Keratinocyte (primary cell): ENCODE results near the gene IDS.

Source experiments
- EZH2 ChIP-seq: IDR thresholded peaks from one replicate; pipeline ENCODE4 v1.6.1; 2012; ENCODE audit warnings: inconsistent platforms, mild to moderate bottlenecking, low read length, moderate library complexity
- TF ChIP-seq, protein P1 (sequence below), 3 experiments: IDR thresholded peaks in 1 of 3; conservative IDR thresholded peaks in 1 of 3; optimal IDR thresholded peaks in 1 of 3; 2 replicates in 2 of 3; 3 replicates in 1 of 3; pipeline versions ENCODE3 to v1.5.1; 2011; ENCODE audit warnings: low read length in 3 of 3, mild to moderate bottlenecking in 3 of 3, moderate library complexity in 2 of 3, control low read depth in 1 of 3, inconsistent platforms in 1 of 3; ENCODE audit not compliant: insufficient read depth in 2 of 3; ENCODE audit errors: extremely low read depth in 1 of 3

DNA sequence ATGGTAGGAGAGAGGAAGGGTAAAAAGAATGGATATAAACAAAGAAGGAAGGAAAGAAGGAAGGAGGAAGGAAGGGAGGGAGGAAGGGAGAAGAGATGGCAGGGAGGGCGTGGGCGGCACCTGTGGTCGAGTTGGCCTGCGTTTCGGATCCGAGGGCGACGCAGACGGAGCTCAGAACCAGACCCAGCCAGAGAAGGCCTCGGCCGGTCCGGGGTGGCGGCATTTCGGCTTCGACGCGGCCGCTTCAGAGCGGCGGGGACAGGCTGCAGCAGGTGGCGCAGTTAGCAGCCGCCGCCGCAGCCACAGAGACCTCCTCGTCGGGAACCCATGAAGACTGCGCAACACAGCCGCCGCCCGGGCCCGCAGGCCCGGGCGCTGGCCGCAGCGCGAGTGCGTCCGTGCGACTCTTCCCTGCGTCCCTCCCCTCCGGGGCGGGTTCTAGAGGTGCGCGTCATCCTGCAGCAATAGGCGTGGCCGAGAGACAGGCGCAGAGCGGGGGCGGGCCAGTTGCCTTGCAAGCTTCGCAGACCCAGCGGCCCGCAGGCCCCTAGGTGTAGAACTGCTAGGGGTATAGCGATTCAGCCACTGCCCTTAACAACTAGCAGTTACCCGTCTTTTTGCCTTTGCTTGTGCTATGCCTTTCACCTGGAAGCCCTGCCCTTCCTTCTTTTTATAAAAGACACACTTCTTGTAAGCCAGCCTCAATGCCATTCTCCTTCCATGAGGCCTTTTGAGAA is at the start of gene IDS:
- TF ChIP-seq, protein P1, sequence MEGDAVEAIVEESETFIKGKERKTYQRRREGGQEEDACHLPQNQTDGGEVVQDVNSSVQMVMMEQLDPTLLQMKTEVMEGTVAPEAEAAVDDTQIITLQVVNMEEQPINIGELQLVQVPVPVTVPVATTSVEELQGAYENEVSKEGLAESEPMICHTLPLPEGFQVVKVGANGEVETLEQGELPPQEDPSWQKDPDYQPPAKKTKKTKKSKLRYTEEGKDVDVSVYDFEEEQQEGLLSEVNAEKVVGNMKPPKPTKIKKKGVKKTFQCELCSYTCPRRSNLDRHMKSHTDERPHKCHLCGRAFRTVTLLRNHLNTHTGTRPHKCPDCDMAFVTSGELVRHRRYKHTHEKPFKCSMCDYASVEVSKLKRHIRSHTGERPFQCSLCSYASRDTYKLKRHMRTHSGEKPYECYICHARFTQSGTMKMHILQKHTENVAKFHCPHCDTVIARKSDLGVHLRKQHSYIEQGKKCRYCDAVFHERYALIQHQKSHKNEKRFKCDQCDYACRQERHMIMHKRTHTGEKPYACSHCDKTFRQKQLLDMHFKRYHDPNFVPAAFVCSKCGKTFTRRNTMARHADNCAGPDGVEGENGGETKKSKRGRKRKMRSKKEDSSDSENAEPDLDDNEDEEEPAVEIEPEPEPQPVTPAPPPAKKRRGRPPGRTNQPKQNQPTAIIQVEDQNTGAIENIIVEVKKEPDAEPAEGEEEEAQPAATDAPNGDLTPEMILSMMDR (optimal IDR thresholded peaks at IDR 0.05 in 1 of 3, IDR thresholded peaks at IDR 0.05 in 1 of 3, conservative IDR thresholded peaks at IDR 0.05 in 1 of 3; ENCODE audit: extremely low read depth in 1 of 3, insufficient read depth in 2 of 3, low read length in 3 of 3): no peak
- TF ChIP-seq EZH2: no peak
